ENCODE data around the gene NHLRC2.

The NHLRC2 gene

GRCh38 chr10:113865901-113866300 lies 11.4 kb downstream of the NHLRC2 start:
- DNase-seq (ENCODE audit: low spot score): no peak

GRCh38 chr10:113866551-113867394 lies 12.3 kb downstream of the NHLRC2 start:
- no peak for DNase-seq (ENCODE audit: low spot score)

GRCh38 chr10:113867904-113868303 lies 13.4 kb downstream of the NHLRC2 start:
- no peak for DNase-seq (ENCODE audit: low spot score)

GRCh38 chr10:113869789-113870188 lies 15.3 kb downstream of the NHLRC2 start:
- DNase-seq (ENCODE audit: low spot score): no peak

GRCh38 chr10:113872139-113873030 lies 17.9 kb downstream of the NHLRC2 start:
- no peak for DNase-seq (ENCODE audit: low spot score)

- DNase-seq (ENCODE audit: low spot score): no peak
Observed at GRCh38 chr10:113875212-113875611, 20.8 kb downstream of the NHLRC2 start.

- DNase-seq (ENCODE audit: low spot score): no peak
Observed at GRCh38 chr10:113876461-113876860, 22.0 kb downstream of the NHLRC2 start.

- no peak for DNase-seq (ENCODE audit: low spot score)
Observed at GRCh38 chr10:113879691-113880090, 25.2 kb downstream of the NHLRC2 start.

GRCh38 chr10:113880236-113880635 lies 25.8 kb downstream of the NHLRC2 start:
- DNase-seq (ENCODE audit: low spot score): no peak

- DNase-seq (ENCODE audit: low spot score): peak; percentile 1
Observed at GRCh38 chr10:113882240-113882639, 27.8 kb downstream of the NHLRC2 start.

- no peak for DNase-seq (ENCODE audit: low spot score)
Observed at GRCh38 chr10:113889911-113890310, 35.5 kb downstream of the NHLRC2 start.

GRCh38 chr10:113890769-113891168 lies 36.3 kb downstream of the NHLRC2 start:
- no peak for DNase-seq (ENCODE audit: low spot score)

- DNase-seq (ENCODE audit: low spot score): no peak
Observed at GRCh38 chr10:113891476-113891875, 37.0 kb downstream of the NHLRC2 start.

- DNase-seq (ENCODE audit: low spot score): no peak
Observed at GRCh38 chr10:113893570-113893969, 39.1 kb downstream of the NHLRC2 start.

GRCh38 chr10:113894581-113894980 lies 40.1 kb downstream of the NHLRC2 start:
- DNase-seq (ENCODE audit: low spot score): no peak

- DNase-seq (ENCODE audit: low spot score): no peak
Observed at GRCh38 chr10:113895018-113895417, 40.6 kb downstream of the NHLRC2 start.

GRCh38 chr10:113897693-113898618 lies 43.5 kb downstream of the NHLRC2 start:
- no peak for DNase-seq (ENCODE audit: low spot score)

- no peak for DNase-seq (ENCODE audit: low spot score)
Observed at GRCh38 chr10:113899952-113900598, 45.6 kb downstream of the NHLRC2 start.

- DNase-seq (ENCODE audit: low spot score): no peak
Observed at GRCh38 chr10:113905756-113906155, 51.3 kb downstream of the NHLRC2 start.

GRCh38 chr10:113907166-113907565 lies 52.7 kb downstream of the NHLRC2 start:
- no peak for DNase-seq (ENCODE audit: low spot score)

- no peak for DNase-seq (ENCODE audit: low spot score)
Observed at GRCh38 chr10:113908236-113908635, 53.8 kb downstream of the NHLRC2 start.

Data from CD4-positive, alpha-beta T cell treated with Interleukin-6 at 100 ng/mL for 8 hours (primary cell).